HFFc6 (cell line): ENCODE results near the gene PARP8. TPM values are rescaled to one million over a fixed set of nuclear protein-coding genes. Genes with fewer than 3 reads are reported as not detected.
A peak's percentile ranks its signal among the peaks of the same experiment; 100 is the strongest.
"Not testable (repeated sequence)": the region's sequence is repeated elsewhere in the genome, so short reads cannot be mapped to it uniquely, and the experiment has no call there.

Source experiments
- DNase-seq: peaks from one replicate; pipeline ENCODE4 v3.0.0-alpha.2; 2018
- H3K27ac Mint-ChIP-seq: 2 replicates; pipeline ENCODE4 v1.8.0; 2020; ENCODE audit warnings: mild to moderate bottlenecking, mixed read lengths
- H3K27me3 Mint-ChIP-seq: 2 replicates; pipeline ENCODE4 v1.8.0; 2021; ENCODE audit warnings: mild to moderate bottlenecking, moderate library complexity, mixed read lengths; ENCODE audit not compliant: insufficient read depth
- H3K36me3 Mint-ChIP-seq: 2 replicates; pipeline ENCODE4 v1.8.0; 2021; ENCODE audit warnings: low read depth, mixed read lengths
- H3K4me1 Mint-ChIP-seq: 2 replicates; pipeline ENCODE4 v1.8.0; 2020; ENCODE audit warnings: low read depth, mixed read lengths
- H3K4me3 Mint-ChIP-seq: 2 replicates; pipeline ENCODE4 v1.8.0; 2020; ENCODE audit warnings: mild to moderate bottlenecking, moderate library complexity, mixed read lengths
- H3K9me3 Mint-ChIP-seq: 2 replicates; pipeline ENCODE4 v1.8.0; 2020; ENCODE audit warnings: mild to moderate bottlenecking, mixed read lengths
- CTCF ChIP-seq: fragments of 200-600 bp; sonication (generic); IDR thresholded peaks from 2 replicates; pipeline ENCODE4 v1.5.0; 2021; ENCODE audit warnings: antibody characterized with exemption, mild to moderate bottlenecking
- long read RNA-seq: library from polyadenylated mRNA; unstranded; transcript quantifications from one replicate; pipeline ENCODE4 v2.0.0, GENCODE V29; 2019
- total RNA-seq, 6 experiments: library from RNA; stranded (reverse); fragmentation: NEBNext Ultra II Directional; extraction: Animal tissue kit (Norgen Biotek cat#: 25700); gene quantifications; 2 replicates in 1 of 6; 3 replicates in 5 of 6; pipeline ENCODE4 v1.2.3, GENCODE V29; 2021

Gene PARP8, protein sequence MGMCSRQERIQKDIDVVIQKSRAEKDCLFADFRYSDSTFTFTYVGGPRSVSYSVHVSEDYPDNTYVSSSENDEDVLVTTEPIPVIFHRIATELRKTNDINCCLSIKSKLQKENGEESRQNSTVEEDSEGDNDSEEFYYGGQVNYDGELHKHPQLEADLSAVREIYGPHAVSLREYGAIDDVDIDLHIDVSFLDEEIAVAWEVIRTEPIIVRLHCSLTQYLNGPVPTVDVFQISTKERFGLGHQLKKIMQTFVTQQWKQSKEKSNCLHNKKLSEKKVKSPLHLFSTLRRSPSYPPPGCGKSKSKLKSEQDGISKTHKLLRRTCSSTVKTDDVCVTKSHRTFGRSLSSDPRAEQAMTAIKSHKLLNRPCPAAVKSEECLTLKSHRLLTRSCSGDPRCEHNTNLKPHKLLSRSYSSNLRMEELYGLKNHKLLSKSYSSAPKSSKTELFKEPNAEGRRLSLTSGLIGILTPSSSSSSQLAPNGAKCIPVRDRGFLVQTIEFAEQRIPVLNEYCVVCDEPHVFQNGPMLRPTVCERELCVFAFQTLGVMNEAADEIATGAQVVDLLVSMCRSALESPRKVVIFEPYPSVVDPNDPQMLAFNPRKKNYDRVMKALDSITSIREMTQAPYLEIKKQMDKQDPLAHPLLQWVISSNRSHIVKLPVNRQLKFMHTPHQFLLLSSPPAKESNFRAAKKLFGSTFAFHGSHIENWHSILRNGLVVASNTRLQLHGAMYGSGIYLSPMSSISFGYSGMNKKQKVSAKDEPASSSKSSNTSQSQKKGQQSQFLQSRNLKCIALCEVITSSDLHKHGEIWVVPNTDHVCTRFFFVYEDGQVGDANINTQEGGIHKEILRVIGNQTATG
- 1 to 10 TPM in 2 of 6 experiments, under 1 TPM in 4; 0.71 to 5.5 (median 0.81) TPM for total RNA-seq
- long read RNA-seq, partial matches to known transcripts, result 3 of 5 reads
- long read RNA-seq, other reads (novel, unspliced or antisense), result 1 of 5 reads

GRCh38 chr5:50666261-50667022 is at the start of gene PARP8:
PARP8 (plus strand) TSS chr5:50666637; CDS start chr5:50667096, 459 bp downstream.
- Mint-ChIP-seq H3K4me3 (peak within 1 kb of the TSS; percentile 88), H3K9me3 (no peaks in the 10 kb centered on the region), H3K36me3 (no peaks in the 10 kb centered on the region), H3K4me1 (peaks cover 12% of the 10 kb centered on the region), H3K27ac (peak within 1 kb of the TSS; percentile 58), H3K27me3 (peaks cover 7% of the 10 kb centered on the region)
- peak; percentile 3 for DNase-seq
- TF ChIP-seq CTCF, result no peak

DNA sequence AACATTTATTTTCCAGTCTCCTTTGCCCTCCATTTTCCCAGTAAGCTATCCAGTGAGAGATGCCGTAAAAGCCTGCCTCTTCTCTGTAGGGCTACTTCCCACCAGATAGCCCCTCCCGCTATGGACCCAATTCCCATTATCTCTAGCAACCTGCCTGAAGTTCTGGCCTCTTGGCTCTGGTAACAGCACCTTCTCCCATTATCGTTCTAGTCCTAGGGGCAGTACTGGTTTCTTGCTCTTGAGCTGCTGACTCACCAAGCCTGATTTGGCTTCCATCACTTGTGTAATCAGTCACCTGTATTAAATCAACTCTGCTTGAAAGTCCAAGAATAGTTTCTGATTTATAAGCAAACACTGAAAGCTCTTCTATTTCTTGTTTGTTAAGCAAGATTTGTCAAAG is 42.8 kb upstream of the PARP8 start:
- Mint-ChIP-seq H3K27me3 (peaks cover 2% of the 10 kb centered on the region), H3K9me3 (peaks cover 9% of the 10 kb centered on the region), H3K4me3 (no peak overlapping the region), H3K27ac (no peak overlapping the region), H3K4me1 (no peaks in the 10 kb centered on the region), H3K36me3 (no peaks in the 10 kb centered on the region)
- TF ChIP-seq CTCF, result no peak
- no peak for DNase-seq

DNA sequence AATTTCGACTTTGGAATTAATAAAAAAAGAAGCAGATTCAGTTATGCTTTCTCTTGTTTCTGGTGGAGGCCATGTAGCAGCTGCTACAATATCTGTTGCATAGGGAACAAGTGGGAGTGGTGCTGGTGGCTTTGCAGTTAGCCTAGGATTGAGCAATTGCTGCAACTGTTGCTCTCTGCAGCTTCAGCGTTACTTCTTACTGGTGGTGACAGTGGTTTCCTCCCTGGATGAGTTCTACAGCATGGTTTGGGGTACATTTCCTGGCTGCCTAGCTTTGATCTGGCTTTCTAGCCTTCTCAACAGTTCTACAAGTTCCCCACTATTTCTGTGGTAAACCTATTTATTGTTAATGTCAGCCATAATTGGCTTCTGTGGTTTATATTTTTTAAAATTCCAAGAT is 31.6 kb upstream of the PARP8 start:
- H3K27me3 Mint-ChIP-seq, H3K4me1 Mint-ChIP-seq, DNase-seq, H3K36me3 Mint-ChIP-seq, H3K27ac Mint-ChIP-seq, H3K9me3 Mint-ChIP-seq, H3K4me3 Mint-ChIP-seq: not testable (repeated sequence)

DNA sequence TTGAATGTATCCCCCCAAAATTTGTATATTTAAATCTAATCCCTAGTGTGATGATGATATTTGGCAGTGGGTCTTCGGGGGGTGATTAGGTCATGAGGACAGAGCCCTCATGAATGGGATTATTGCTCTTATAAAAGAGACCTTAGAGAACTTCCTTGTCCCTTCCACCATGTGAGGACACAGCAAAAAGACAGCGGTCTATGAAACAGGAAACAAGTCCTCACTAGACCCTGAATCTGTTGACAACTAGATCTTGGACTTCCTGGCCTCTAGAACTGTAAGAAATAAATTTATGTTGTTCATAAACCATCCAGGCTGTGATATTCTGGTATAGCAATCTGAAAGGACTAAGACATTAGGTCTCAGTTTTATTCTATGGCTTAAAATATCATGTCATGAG is 28.9 kb upstream of the PARP8 start:
- H3K27ac Mint-ChIP-seq, H3K27me3 Mint-ChIP-seq, H3K4me1 Mint-ChIP-seq, H3K9me3 Mint-ChIP-seq, DNase-seq, H3K4me3 Mint-ChIP-seq, H3K36me3 Mint-ChIP-seq: not testable (repeated sequence)

- H3K36me3 Mint-ChIP-seq, result no peaks in the 10 kb centered on the region
- H3K9me3 Mint-ChIP-seq, result no peaks in the 10 kb centered on the region
- no peak for DNase-seq
- no peaks in the 10 kb centered on the region for H3K4me1 Mint-ChIP-seq
- no peak overlapping the region for H3K4me3 Mint-ChIP-seq
- no peaks in the 10 kb centered on the region; the same call in 1 of the 2 replicates for H3K27me3 Mint-ChIP-seq
- no peak overlapping the region for H3K27ac Mint-ChIP-seq
- no peak for TF ChIP-seq CTCF
Observed at GRCh38 chr5:50646591-50646990, 19.8 kb upstream of the PARP8 start.

GRCh38 chr5:50647726-50648125 is 18.7 kb upstream of the PARP8 start:
- Mint-ChIP-seq H3K4me3 (no peak overlapping the region), H3K9me3 (no peaks in the 10 kb centered on the region), H3K27ac (no peak overlapping the region), H3K4me1 (no peaks in the 10 kb centered on the region), H3K27me3 (no peaks in the 10 kb centered on the region; the same call in 1 of the 2 replicates), H3K36me3 (no peaks in the 10 kb centered on the region)
- DNase-seq, result no peak
- TF ChIP-seq CTCF, result no peak
